ENCODE measurements around the gene MYBPHL. TPM values are rescaled to one million over a fixed set of nuclear protein-coding genes. Genes with fewer than 3 reads are reported as not detected.
"Not testable (repeated sequence)": the region's sequence is repeated elsewhere in the genome, so short reads cannot be mapped to it uniquely, and the experiment has no call there.

The MYBPHL gene
- total RNA-seq, 1 donor: not detected

GRCh38 chr1:109316506-109316905, 9.7 kb upstream of the MYBPHL start:
- H3K27me3 ChIP-seq (ENCODE audit: insufficient read depth, low read length): no peaks in the 10 kb centered on the region
- peaks cover 8% of the 10 kb centered on the region for H3K4me1 ChIP-seq (ENCODE audit: insufficient read depth, low read length)
- no peaks in the 10 kb centered on the region for H3K9me3 ChIP-seq (ENCODE audit: low read depth, low read length)
- H3K4me3 ChIP-seq (ENCODE audit: low read length): no peak overlapping the region

- peaks cover 8% of the 10 kb centered on the region for H3K4me1 ChIP-seq (ENCODE audit: insufficient read depth, low read length)
- no peak overlapping the region for H3K4me3 ChIP-seq (ENCODE audit: low read length)
- no peaks in the 10 kb centered on the region for H3K27me3 ChIP-seq (ENCODE audit: insufficient read depth, low read length)
- no peaks in the 10 kb centered on the region for H3K9me3 ChIP-seq (ENCODE audit: low read depth, low read length)
These were observed 8.5 kb upstream of the MYBPHL start for GRCh38 chr1:109315288-109315687.

GRCh38 chr1:109314795-109315194, 8.0 kb upstream of the MYBPHL start:
- H3K9me3 ChIP-seq (ENCODE audit: low read depth, low read length): no peaks in the 10 kb centered on the region
- peaks cover 8% of the 10 kb centered on the region for H3K4me1 ChIP-seq (ENCODE audit: insufficient read depth, low read length)
- H3K27me3 ChIP-seq (ENCODE audit: insufficient read depth, low read length): no peaks in the 10 kb centered on the region
- H3K4me3 ChIP-seq (ENCODE audit: low read length): no peak overlapping the region

- H3K4me3 ChIP-seq (ENCODE audit: low read length): no peak overlapping the region
- no peaks in the 10 kb centered on the region for H3K27me3 ChIP-seq (ENCODE audit: insufficient read depth, low read length)
- H3K4me1 ChIP-seq (ENCODE audit: insufficient read depth, low read length): peaks cover 8% of the 10 kb centered on the region
- no peaks in the 10 kb centered on the region for H3K9me3 ChIP-seq (ENCODE audit: low read depth, low read length)
These were observed 6.4 kb upstream of the MYBPHL start for GRCh38 chr1:109312978-109313775.

GRCh38 chr1:109312246-109312645, 5.4 kb upstream of the MYBPHL start:
- Histone ChIP-seq H3K9me3 (ENCODE audit: low read depth, low read length) (no peaks in the 10 kb centered on the region), H3K4me3 (ENCODE audit: low read length) (no peak overlapping the region), H3K27me3 (ENCODE audit: insufficient read depth, low read length) (no peaks in the 10 kb centered on the region), H3K4me1 (ENCODE audit: insufficient read depth, low read length) (peaks cover 18% of the 10 kb centered on the region)

GRCh38 chr1:109309347-109309746, 2.5 kb upstream of the MYBPHL start:
- H3K4me3 ChIP-seq (ENCODE audit: low read length): no peak overlapping the region
- no peaks in the 10 kb centered on the region for H3K9me3 ChIP-seq (ENCODE audit: low read depth, low read length)
- no peaks in the 10 kb centered on the region for H3K27me3 ChIP-seq (ENCODE audit: insufficient read depth, low read length)
- H3K4me1 ChIP-seq (ENCODE audit: insufficient read depth, low read length): peaks cover 25% of the 10 kb centered on the region

- Histone ChIP-seq H3K9me3 (ENCODE audit: low read depth, low read length) (no peaks in the 10 kb centered on the region), H3K27me3 (ENCODE audit: insufficient read depth, low read length) (no peaks in the 10 kb centered on the region), H3K4me3 (ENCODE audit: low read length) (no peak overlapping the region), H3K4me1 (ENCODE audit: insufficient read depth, low read length) (peaks cover 17% of the 10 kb centered on the region)
These were observed 637 bp upstream of the MYBPHL start for GRCh38 chr1:109307274-109308021.

- H3K4me3 ChIP-seq (ENCODE audit: low read length); H3K9me3 ChIP-seq (ENCODE audit: low read depth, low read length); H3K27me3 ChIP-seq (ENCODE audit: insufficient read depth, low read length): not testable (repeated sequence)
- peaks cover 17% of the 10 kb centered on the region for H3K4me1 ChIP-seq (ENCODE audit: insufficient read depth, low read length)
These were observed 820 bp downstream of the MYBPHL start for GRCh38 chr1:109305991-109306390.

GRCh38 chr1:109304226-109304920, 2.4 kb downstream of the MYBPHL start:
- Histone ChIP-seq H3K27me3 (ENCODE audit: insufficient read depth, low read length) (no peaks in the 10 kb centered on the region), H3K9me3 (ENCODE audit: low read depth, low read length) (no peaks in the 10 kb centered on the region), H3K4me1 (ENCODE audit: insufficient read depth, low read length) (peaks cover 24% of the 10 kb centered on the region), H3K4me3 (ENCODE audit: low read length) (no peak overlapping the region)

GRCh38 chr1:109301874-109302273, 4.9 kb downstream of the MYBPHL start:
- H3K27me3 ChIP-seq (ENCODE audit: insufficient read depth, low read length): no peaks in the 10 kb centered on the region
- no peaks in the 10 kb centered on the region for H3K9me3 ChIP-seq (ENCODE audit: low read depth, low read length)
- peaks cover 15% of the 10 kb centered on the region for H3K4me1 ChIP-seq (ENCODE audit: insufficient read depth, low read length)
- no peak overlapping the region for H3K4me3 ChIP-seq (ENCODE audit: low read length)

GRCh38 chr1:109300650-109301151, 6.1 kb downstream of the MYBPHL start:
- H3K4me1 ChIP-seq (ENCODE audit: insufficient read depth, low read length): peaks cover 13% of the 10 kb centered on the region

GRCh38 chr1:109299558-109300343, 7.1 kb downstream of the MYBPHL start:
- no peaks in the 10 kb centered on the region for H3K9me3 ChIP-seq (ENCODE audit: low read depth, low read length)
- H3K4me3 ChIP-seq (ENCODE audit: low read length): no peak overlapping the region
- no peaks in the 10 kb centered on the region for H3K27me3 ChIP-seq (ENCODE audit: insufficient read depth, low read length)
- H3K4me1 ChIP-seq (ENCODE audit: insufficient read depth, low read length): peaks cover 23% of the 10 kb centered on the region

More at GRCh38 chr1:109300650-109301151, 6.1 kb downstream of the MYBPHL start:
- Histone ChIP-seq H3K27me3 (ENCODE audit: insufficient read depth, low read length) (no peaks in the 10 kb centered on the region), H3K9me3 (ENCODE audit: low read depth, low read length) (no peaks in the 10 kb centered on the region), H3K4me3 (ENCODE audit: low read length) (no peak overlapping the region)

- peaks cover 31% of the 10 kb centered on the region for H3K4me1 ChIP-seq (ENCODE audit: insufficient read depth, low read length)
- H3K4me3 ChIP-seq (ENCODE audit: low read length): no peak overlapping the region
These were observed 7.9 kb downstream of the MYBPHL start for GRCh38 chr1:109298666-109299557.

GRCh38 chr1:109296782-109297181, 10.0 kb downstream of the MYBPHL start:
- Histone ChIP-seq H3K27me3 (ENCODE audit: insufficient read depth, low read length) (no peaks in the 10 kb centered on the region), H3K4me3 (ENCODE audit: low read length) (no peak overlapping the region), H3K4me1 (ENCODE audit: insufficient read depth, low read length) (peaks cover 34% of the 10 kb centered on the region), H3K9me3 (ENCODE audit: low read depth, low read length) (no peaks in the 10 kb centered on the region)

More at GRCh38 chr1:109298666-109299557, 7.9 kb downstream of the MYBPHL start:
- Histone ChIP-seq H3K27me3 (ENCODE audit: insufficient read depth, low read length) (no peaks in the 10 kb centered on the region), H3K9me3 (ENCODE audit: low read depth, low read length) (no peaks in the 10 kb centered on the region)

Measured in mononuclear cell (primary cell).